GM23248 (cell line): ENCODE data around the gene PTPRO. TPM values are rescaled to one million over a fixed set of nuclear protein-coding genes. Genes with fewer than 3 reads are reported as not detected.

ENCODE experiments used
- DNase-seq: peaks from one replicate; pipeline ENCODE4 v3.0.0-alpha.2; 2015
- H2AFZ ChIP-seq: fragments of 200-600 bp; sonication (generic); 2 replicates; pipeline ENCODE4 v1.6.1; 2016; ENCODE audit warnings: antibody characterized with exemption
- H3F3A ChIP-seq: fragments of 200-600 bp; sonication (generic); 2 replicates; pipeline ENCODE4 v1.6.1; 2016; ENCODE audit warnings: mild to moderate bottlenecking, antibody characterized with exemption, mixed run types; ENCODE audit not compliant: insufficient read depth
- H3K27ac ChIP-seq: fragments of 200-600 bp; sonication (generic); 2 replicates; pipeline ENCODE4 v1.5.1; 2016; ENCODE audit warnings: mild to moderate bottlenecking
- H3K27me3 ChIP-seq: fragments of 200-600 bp; sonication (generic); replicated peaks from 2 replicates; pipeline ENCODE4 v1.6.1; 2016; ENCODE audit warnings: mild to moderate bottlenecking; ENCODE audit not compliant: insufficient read depth
- H3K36me3 ChIP-seq: fragments of 200-600 bp; sonication (generic); 2 replicates; pipeline ENCODE4 v1.6.1; 2016; ENCODE audit warnings: low read depth, mild to moderate bottlenecking
- H3K4me1 ChIP-seq: fragments of 200-600 bp; sonication (generic); 2 replicates; pipeline ENCODE4 v1.6.1; 2016; ENCODE audit warnings: mild to moderate bottlenecking; ENCODE audit not compliant: insufficient read depth
- H3K4me2 ChIP-seq: fragments of 200-600 bp; sonication (generic); one replicate; pipeline ENCODE4 v1.6.1; 2016; ENCODE audit warnings: mild to moderate bottlenecking; ENCODE audit not compliant: unreplicated experiment
- H3K4me3 ChIP-seq: fragments of 200-600 bp; sonication (generic); 2 replicates; pipeline ENCODE4 v1.5.1; 2016; ENCODE audit warnings: mild to moderate bottlenecking
- H3K79me2 ChIP-seq: fragments of 200-600 bp; sonication (generic); 2 replicates; pipeline ENCODE4 v1.6.1; 2016; ENCODE audit warnings: mild to moderate bottlenecking; ENCODE audit not compliant: insufficient read depth
- H3K9ac ChIP-seq: fragments of 200-600 bp; sonication (generic); 2 replicates; pipeline ENCODE4 v1.6.1; 2016; ENCODE audit warnings: mild to moderate bottlenecking
- H3K9me2 ChIP-seq: fragments of 200-600 bp; sonication (generic); 2 replicates; pipeline ENCODE4 v1.6.1; 2016; ENCODE audit warnings: mixed run types, mild to moderate bottlenecking, moderate library complexity; ENCODE audit not compliant: insufficient read depth
- H3K9me3 ChIP-seq: fragments of 200-600 bp; sonication (generic); one replicate; pipeline ENCODE4 v1.6.1; 2017; ENCODE audit warnings: low read depth
- H4K20me1 ChIP-seq: fragments of 200-600 bp; sonication (generic); 2 replicates; pipeline ENCODE4 v1.6.0; 2016; ENCODE audit not compliant: insufficient read depth
- EZH2 ChIP-seq: fragments of 200-600 bp; sonication (generic); IDR thresholded peaks from 2 replicates; pipeline ENCODE4 v1.6.1; 2018; ENCODE audit warnings: antibody characterized with exemption, mild to moderate bottlenecking; ENCODE audit not compliant: insufficient read depth, poor library complexity, severe bottlenecking
- EZH2phosphoT487 ChIP-seq: fragments of 200-600 bp; sonication (generic); IDR thresholded peaks from 2 replicates; pipeline ENCODE4 v1.6.1; 2018; ENCODE audit warnings: antibody characterized with exemption, moderate library complexity, mild to moderate bottlenecking, low read depth; ENCODE audit not compliant: insufficient read depth
- WGBS, 2 experiments: methylation state at CpG; one replicate each; pipeline ENCODE4 v1.1.6; 2015 to 2017; ENCODE audit warnings: low lambda C conversion rate in 2 of 2, low coverage in 1 of 2; ENCODE audit errors: missing lambda C conversion rate in 2 of 2; 5-methylcytosine and 5-hydroxymethylcytosine counted together
- in situ Hi-C: fragments of 300-500 bp; cut with MboI; formaldehyde crosslinking; loops from 2 replicates; pipeline ENCODE4 v1.15.0; 2020
- polyA plus RNA-seq: library from polyadenylated mRNA; unstranded; fragments of >200 nt; fragmentation: Nextera tagmentation; extraction: Ambion mirVana; gene quantifications from 2 replicates; pipeline ENCODE4 v1.2.1, GENCODE V29; 2016
- total RNA-seq: library from RNA; depleted of rRNA; stranded (reverse); fragments of >200 nt; shearing (Covaris generic); gene quantifications from 2 replicates; pipeline ENCODE4 v1.2.3, GENCODE V29; 2014

PTPRO gene
- total and polyA plus RNA-seq, 2 experiments from 2014 or later: 0.22 to 0.24 TPM

- Histone ChIP-seq H3K36me3 (no peaks in the 10 kb centered on the region), H3K9me2 (no peaks in the 10 kb centered on the region), H3K27ac (no peak overlapping the region), H3F3A (no peaks in the 10 kb centered on the region), H3K4me3 (no peak overlapping the region), H3K4me2 (no peak overlapping the region), H3K4me1 (peaks cover 4% of the 10 kb centered on the region), H3K9me3 (no peaks in the 10 kb centered on the region), H2AFZ (no peak overlapping the region), H3K27me3 (no peaks in the 10 kb centered on the region), H3K9ac (no peak overlapping the region), H4K20me1 (no peaks in the 10 kb centered on the region), H3K79me2 (no peaks in the 10 kb centered on the region)
- in situ Hi-C loops: no loop called here
- DNase-seq: peak; percentile 50
- WGBS, 2 experiments: 0 to 4% methylated on average over 1 of the region's 1 CpG
- TF ChIP-seq EZH2 (no peak), EZH2phosphoT487 (no peak)
Observed at GRCh38 chr12:15404485-15404884, 82.2 kb downstream of the PTPRO start.

DNA sequence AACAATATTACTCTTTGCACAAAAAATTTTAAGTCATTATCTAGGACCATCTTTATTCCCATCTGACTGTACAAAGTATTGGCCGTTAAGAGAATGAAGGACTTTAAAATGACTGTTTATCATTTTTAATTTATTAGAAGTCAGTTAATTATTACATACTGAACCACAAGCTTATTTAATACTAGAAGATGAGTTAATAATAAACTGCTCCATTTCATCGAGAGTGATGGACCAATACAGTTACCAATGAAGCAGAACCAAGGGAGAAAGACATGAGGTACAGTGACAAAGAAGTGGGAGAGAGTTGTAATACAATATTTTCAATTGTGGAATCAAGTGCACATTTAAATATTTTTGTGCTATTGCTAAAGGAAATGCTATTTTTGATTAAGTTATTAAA, 83.3 kb downstream of the PTPRO start:
- Histone ChIP-seq H3K4me3 (no peak overlapping the region), H4K20me1 (no peaks in the 10 kb centered on the region), H3F3A (no peaks in the 10 kb centered on the region), H3K9me2 (no peaks in the 10 kb centered on the region), H3K4me1 (peaks cover 4% of the 10 kb centered on the region), H2AFZ (no peak overlapping the region), H3K27me3 (no peaks in the 10 kb centered on the region), H3K9me3 (no peaks in the 10 kb centered on the region), H3K36me3 (no peaks in the 10 kb centered on the region), H3K79me2 (no peaks in the 10 kb centered on the region), H3K4me2 (no peak overlapping the region), H3K9ac (no peak overlapping the region), H3K27ac (no peak overlapping the region)
- DNase-seq: no peak
- 47 to 66% methylated on average over 2 of the region's 2 CpGs for WGBS, 2 experiments
- TF ChIP-seq EZH2phosphoT487 (no peak), EZH2 (no peak)
- in situ Hi-C loops: no loop called here

DNA sequence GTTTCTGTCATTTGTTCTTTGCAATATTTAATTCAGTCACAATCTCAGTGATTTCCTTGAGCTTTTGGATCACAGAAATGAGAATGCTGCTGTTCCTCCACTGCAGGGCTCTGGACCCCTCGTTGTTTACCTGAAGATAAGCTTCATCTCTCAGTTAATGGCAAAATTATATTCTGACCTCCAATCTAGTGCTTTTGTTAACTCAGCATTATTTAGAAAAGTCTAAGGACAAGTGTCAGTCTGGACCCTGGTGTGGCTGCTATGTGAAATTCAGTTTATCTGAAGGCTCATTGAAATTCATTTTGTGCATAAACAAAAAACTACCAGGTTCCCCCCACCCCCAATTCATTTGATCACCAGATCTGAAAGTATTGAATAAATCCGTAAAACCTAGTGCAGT, 84.7 kb downstream of the PTPRO start:
- Histone ChIP-seq H3K36me3 (no peaks in the 10 kb centered on the region), H3K27ac (no peak overlapping the region), H3K9ac (no peak overlapping the region), H3K9me2 (no peaks in the 10 kb centered on the region), H3F3A (no peaks in the 10 kb centered on the region), H3K27me3 (no peaks in the 10 kb centered on the region), H4K20me1 (no peaks in the 10 kb centered on the region), H3K4me2 (no peak overlapping the region), H3K4me3 (no peak overlapping the region), H3K4me1 (peaks cover 4% of the 10 kb centered on the region), H3K79me2 (no peaks in the 10 kb centered on the region), H3K9me3 (no peaks in the 10 kb centered on the region), H2AFZ (no peak overlapping the region)
- TF ChIP-seq EZH2 (no peak), EZH2phosphoT487 (no peak)
- DNase-seq: no peak
- in situ Hi-C loops: no loop called here
- 49 to 51% methylated on average over 2 of the region's 2 CpGs for WGBS, 2 experiments

DNA sequence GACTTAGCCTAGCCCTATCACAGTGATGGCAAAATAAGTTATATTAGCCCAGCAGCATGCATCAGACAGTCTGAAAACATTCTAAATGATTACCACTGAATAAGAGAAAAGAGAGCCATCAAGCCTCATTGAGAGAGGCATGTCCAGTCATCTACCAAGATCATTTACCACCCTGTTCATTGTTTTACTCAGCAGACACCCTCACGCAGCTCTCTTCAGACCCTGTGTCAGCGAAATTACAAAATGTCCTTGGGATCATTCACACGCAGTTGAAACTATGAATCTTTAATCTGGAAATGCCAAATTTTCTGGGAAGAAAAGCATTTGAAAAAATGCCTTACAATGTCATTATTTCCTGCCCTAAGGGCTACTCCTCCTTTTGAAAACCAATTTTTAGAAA, 89.5 kb downstream of the PTPRO start:
- no peaks in the 10 kb centered on the region for H3F3A ChIP-seq
- in situ Hi-C loops: no loop called here
- H3K4me2 ChIP-seq: no peak overlapping the region
- no peak for TF ChIP-seq EZH2
- TF ChIP-seq EZH2phosphoT487: no peak
- H2AFZ ChIP-seq: no peak overlapping the region
- 45 to 50% methylated on average over 3 of the region's 3 CpGs for WGBS, 2 experiments
- H3K4me1 ChIP-seq: no peaks in the 10 kb centered on the region
- H3K9me3 ChIP-seq: no peaks in the 10 kb centered on the region
- no peaks in the 10 kb centered on the region for H3K27me3 ChIP-seq
- H3K36me3 ChIP-seq: no peaks in the 10 kb centered on the region
- H3K9ac ChIP-seq: no peak overlapping the region
- no peak overlapping the region for H3K27ac ChIP-seq
- H3K4me3 ChIP-seq: no peak overlapping the region
- no peaks in the 10 kb centered on the region for H3K9me2 ChIP-seq
- H3K79me2 ChIP-seq: no peaks in the 10 kb centered on the region
- H4K20me1 ChIP-seq: no peaks in the 10 kb centered on the region
- no peak for DNase-seq

DNA sequence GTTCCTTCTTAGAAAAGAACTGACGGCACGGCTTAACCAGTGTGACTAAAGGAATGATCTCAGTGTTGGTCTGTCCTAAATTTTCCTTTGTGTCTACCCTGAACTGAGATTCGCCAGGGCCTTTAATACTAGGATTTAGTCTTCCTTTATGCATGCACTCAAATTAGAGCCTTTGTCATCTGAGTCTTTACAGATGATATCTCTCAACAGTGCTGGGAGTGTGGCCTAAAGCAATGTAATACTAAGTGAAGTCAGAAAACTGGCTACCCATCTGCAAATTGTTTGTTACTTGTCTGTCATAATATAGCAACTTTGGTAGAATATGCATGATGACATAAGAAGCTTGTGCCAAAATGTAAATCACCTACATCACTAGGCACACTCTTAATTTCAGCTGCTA, 95.4 kb downstream of the PTPRO start:
- H3K9me3 ChIP-seq: no peaks in the 10 kb centered on the region
- no peak for TF ChIP-seq EZH2phosphoT487
- TF ChIP-seq EZH2: no peak
- no peak overlapping the region for H2AFZ ChIP-seq
- no peak overlapping the region for H3K4me2 ChIP-seq
- no peak overlapping the region for H3K9ac ChIP-seq
- H3K79me2 ChIP-seq: no peaks in the 10 kb centered on the region
- H3K36me3 ChIP-seq: no peaks in the 10 kb centered on the region
- H3K4me3 ChIP-seq: no peak overlapping the region
- no peaks in the 10 kb centered on the region for H3K9me2 ChIP-seq
- DNase-seq: no peak
- no peaks in the 10 kb centered on the region for H3K4me1 ChIP-seq
- no peaks in the 10 kb centered on the region for H4K20me1 ChIP-seq
- H3K27ac ChIP-seq: no peak overlapping the region
- no peaks in the 10 kb centered on the region for H3K27me3 ChIP-seq
- no peaks in the 10 kb centered on the region for H3F3A ChIP-seq
- in situ Hi-C loops: no loop called here
- 48 to 56% methylated on average over 3 of the region's 3 CpGs for WGBS, 2 experiments
